Peyer's patch (tissue), 4 donors: ENCODE measurements around the gene SNORC.

Source experiments
- POLR2A ChIP-seq, 2 donors: fragments of 450-650 bp; IDR thresholded peaks; one replicate each; pipeline ENCODE4 v1.5.1; 2017; ENCODE audit warnings: antibody characterized with exemption in 2 of 2, mild to moderate bottlenecking in 2 of 2, moderate library complexity in 2 of 2
- TF ChIP-seq, protein P1 (sequence below), 6 experiments: fragments of 450-650 bp in 4 of 6; fragments of 200-600 bp in 2 of 6; sonication (generic) in 1 of 6; IDR thresholded peaks; one replicate each; pipeline ENCODE4 v1.5.1; 2017 to 2019; ENCODE audit warnings: antibody characterized with exemption in 6 of 6, mild to moderate bottlenecking in 3 of 6, moderate library complexity in 1 of 6

DNA sequence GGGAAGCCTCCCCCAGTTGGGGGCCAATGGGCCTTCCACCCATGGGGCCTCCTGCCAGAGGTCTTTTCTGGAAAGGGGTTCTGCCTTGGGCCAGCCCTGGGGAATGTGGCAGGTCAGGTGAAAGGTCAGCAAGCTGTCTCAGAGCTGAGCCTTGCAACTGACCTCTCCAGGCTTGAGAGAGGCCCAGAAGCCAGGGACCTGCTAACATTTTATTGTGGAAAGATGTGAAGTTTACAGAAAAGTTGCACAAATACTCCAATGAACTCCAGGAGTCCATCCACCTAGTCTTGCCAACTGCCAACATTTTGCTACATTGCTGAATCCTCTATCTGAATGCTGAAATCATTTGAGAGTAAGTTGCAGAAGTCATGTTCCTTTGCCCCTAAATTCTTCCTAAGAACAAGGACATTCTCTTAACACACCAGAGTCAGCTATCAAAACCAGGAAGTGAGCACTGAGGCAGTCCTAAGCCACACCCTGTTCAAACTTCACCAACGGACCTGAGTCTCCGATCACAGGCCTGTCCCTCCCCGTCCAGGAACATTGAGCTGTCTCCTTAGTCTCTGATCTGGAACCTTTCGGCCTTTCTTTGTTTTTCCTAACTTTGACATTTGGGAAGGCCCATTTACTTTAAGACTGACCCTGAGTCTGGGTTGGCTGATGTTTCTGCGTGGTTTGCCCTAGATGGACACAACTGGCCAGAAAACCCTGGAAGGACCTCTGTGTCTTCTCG lies 4.0 kb downstream of the SNORC start:
- peak in 1 of 2 donors; percentile 69 for TF ChIP-seq POLR2A (IDR thresholded peaks at IDR 0.05)
- TF ChIP-seq, protein P1, sequence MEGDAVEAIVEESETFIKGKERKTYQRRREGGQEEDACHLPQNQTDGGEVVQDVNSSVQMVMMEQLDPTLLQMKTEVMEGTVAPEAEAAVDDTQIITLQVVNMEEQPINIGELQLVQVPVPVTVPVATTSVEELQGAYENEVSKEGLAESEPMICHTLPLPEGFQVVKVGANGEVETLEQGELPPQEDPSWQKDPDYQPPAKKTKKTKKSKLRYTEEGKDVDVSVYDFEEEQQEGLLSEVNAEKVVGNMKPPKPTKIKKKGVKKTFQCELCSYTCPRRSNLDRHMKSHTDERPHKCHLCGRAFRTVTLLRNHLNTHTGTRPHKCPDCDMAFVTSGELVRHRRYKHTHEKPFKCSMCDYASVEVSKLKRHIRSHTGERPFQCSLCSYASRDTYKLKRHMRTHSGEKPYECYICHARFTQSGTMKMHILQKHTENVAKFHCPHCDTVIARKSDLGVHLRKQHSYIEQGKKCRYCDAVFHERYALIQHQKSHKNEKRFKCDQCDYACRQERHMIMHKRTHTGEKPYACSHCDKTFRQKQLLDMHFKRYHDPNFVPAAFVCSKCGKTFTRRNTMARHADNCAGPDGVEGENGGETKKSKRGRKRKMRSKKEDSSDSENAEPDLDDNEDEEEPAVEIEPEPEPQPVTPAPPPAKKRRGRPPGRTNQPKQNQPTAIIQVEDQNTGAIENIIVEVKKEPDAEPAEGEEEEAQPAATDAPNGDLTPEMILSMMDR (IDR thresholded peaks at IDR 0.05), result no peak
